ENCODE results near the gene C1QTNF8.
A peak's percentile ranks its signal among the peaks of the same experiment; 100 is the strongest.

Gene C1QTNF8, protein sequence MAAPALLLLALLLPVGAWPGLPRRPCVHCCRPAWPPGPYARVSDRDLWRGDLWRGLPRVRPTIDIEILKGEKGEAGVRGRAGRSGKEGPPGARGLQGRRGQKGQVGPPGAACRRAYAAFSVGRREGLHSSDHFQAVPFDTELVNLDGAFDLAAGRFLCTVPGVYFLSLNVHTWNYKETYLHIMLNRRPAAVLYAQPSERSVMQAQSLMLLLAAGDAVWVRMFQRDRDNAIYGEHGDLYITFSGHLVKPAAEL

DNA sequence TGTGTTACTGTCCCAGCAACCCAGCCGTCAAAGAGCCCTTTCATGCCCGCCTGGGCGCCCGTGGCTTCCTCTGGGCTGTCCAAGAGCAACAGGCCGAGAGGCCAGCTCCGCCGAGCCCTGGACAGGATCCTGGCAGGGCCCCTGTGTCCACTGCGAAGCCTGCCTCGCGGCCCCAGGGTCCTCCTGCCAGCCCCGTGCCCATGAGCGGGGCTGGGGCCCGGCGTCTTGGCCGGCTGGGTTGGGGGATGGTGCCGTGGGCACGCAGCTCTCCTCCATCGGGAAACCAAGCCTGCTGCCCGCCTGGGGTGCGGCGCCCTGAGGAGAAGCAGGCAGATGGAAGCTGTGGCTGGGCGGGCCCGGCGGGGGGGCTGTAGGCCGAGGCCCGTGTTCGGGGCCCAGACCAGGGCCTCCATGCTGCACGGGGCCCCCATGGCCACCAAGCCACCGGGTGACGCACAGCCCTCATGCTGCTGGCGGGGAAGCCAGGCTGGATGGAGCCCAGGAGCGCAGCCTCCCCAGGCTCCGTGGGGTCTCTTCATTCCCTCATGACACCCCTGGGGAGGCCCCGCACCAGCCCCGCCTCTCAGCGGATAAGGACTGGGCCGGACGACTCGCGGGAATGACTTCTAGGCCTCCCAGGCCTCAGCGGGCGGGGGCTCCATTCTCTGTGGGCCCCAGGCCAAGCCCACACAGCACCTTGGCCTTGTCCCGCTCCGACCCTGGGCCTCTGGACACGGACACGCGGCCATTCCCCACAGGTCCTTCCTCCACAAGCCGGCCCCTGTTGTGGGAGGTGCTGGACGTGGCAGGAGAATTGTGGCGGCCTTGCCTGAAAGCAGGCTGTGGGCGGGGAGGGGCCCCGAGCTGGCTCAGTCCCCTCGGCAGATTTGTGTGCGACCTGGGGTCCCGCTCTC, at the start of gene C1QTNF8:
Gene C1QTNF8, minus strand, starts transcription at position 76 of the 914 bp plus-strand sequence. CDS start 1,322 bp downstream, outside the sequence.
- Histone ChIP-seq H3K9me3 (ENCODE audit: insufficient read depth, low read length) (no peaks in the 10 kb centered on the region), H3K27me3 (ENCODE audit: insufficient read depth, insufficient read length) (no peaks in the 10 kb centered on the region), H3K4me3 (ENCODE audit: insufficient read length, low read depth) (no peak within 1 kb of the TSS), H3K9ac (ENCODE audit: insufficient read length, low read depth) (peak within 1 kb of the TSS; percentile 42), H3K36me3 (ENCODE audit: insufficient read depth, insufficient read length, low read length) (no peaks in the 10 kb centered on the region), H3K4me1 (ENCODE audit: insufficient read depth, insufficient read length) (peaks cover 17% of the 10 kb centered on the region)
- TF ChIP-seq ZNF274 (IDR thresholded peaks at IDR 0.05; ENCODE audit: low read depth, low read length) (no peak), YY1 (IDR thresholded peaks at IDR 0.05; ENCODE audit: insufficient read depth, insufficient read length) (no peak), SUZ12 (IDR thresholded peaks at IDR 0.05; ENCODE audit: extremely low read depth, insufficient read depth, insufficient read length) (no peak)
- no peak for DNase-seq (ENCODE audit: low read depth, low spot score)

DNA sequence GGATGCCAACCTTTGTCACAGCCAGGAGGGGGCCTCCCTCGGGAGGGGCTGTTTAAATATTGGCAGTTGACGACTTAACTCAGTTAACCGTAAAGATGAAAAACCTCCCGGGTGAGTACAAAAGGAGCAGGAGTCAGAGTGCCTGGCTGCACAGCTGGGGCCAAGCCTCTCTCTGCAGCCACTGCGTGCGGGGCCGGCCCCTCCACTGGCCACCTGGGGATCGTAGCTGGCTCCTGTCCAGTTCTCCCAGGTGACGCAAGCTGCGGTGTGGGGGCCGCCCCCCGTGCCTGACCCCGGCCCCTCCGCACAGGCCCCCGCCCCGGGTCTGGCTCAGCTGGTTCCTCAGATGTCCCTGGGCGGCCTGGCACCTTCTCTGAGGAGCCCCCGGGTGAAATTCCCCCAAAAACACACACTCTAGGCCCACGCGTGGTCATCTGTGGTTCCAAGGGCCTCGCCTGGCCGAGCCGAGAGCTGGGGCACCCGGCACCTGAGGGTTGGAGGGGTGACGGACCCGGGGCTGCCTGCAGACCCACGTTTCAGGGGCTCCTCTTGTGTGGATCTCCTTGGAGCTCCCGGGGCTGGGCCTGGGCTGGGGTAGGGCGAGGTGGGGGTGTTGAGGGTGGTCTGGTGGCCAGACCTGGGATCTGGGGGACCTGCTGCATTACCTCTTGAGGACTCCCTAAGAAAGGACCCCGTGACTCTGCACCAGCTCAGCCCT, 49.5 kb upstream of the C1QTNF8 start:
- H3K4me3 ChIP-seq (ENCODE audit: insufficient read length, low read depth): no peak overlapping the region
- H3K9ac ChIP-seq (ENCODE audit: insufficient read length, low read depth): no peak overlapping the region
- H3K36me3 ChIP-seq (ENCODE audit: insufficient read depth, insufficient read length, low read length): no peaks in the 10 kb centered on the region
- peaks cover 16% of the 10 kb centered on the region for H3K4me1 ChIP-seq (ENCODE audit: insufficient read depth, insufficient read length)
- TF ChIP-seq SUZ12 (IDR thresholded peaks at IDR 0.05; ENCODE audit: extremely low read depth, insufficient read depth, insufficient read length) (no peak), ZNF274 (IDR thresholded peaks at IDR 0.05; ENCODE audit: low read depth, low read length) (no peak)
- DNase-seq (ENCODE audit: low read depth, low spot score): no peak
- H3K9me3 ChIP-seq (ENCODE audit: insufficient read depth, low read length): peaks cover 16% of the 10 kb centered on the region; the same call in 1 of the 2 replicates
- H3K27me3 ChIP-seq (ENCODE audit: insufficient read depth, insufficient read length): peaks cover 38% of the 10 kb centered on the region

DNA sequence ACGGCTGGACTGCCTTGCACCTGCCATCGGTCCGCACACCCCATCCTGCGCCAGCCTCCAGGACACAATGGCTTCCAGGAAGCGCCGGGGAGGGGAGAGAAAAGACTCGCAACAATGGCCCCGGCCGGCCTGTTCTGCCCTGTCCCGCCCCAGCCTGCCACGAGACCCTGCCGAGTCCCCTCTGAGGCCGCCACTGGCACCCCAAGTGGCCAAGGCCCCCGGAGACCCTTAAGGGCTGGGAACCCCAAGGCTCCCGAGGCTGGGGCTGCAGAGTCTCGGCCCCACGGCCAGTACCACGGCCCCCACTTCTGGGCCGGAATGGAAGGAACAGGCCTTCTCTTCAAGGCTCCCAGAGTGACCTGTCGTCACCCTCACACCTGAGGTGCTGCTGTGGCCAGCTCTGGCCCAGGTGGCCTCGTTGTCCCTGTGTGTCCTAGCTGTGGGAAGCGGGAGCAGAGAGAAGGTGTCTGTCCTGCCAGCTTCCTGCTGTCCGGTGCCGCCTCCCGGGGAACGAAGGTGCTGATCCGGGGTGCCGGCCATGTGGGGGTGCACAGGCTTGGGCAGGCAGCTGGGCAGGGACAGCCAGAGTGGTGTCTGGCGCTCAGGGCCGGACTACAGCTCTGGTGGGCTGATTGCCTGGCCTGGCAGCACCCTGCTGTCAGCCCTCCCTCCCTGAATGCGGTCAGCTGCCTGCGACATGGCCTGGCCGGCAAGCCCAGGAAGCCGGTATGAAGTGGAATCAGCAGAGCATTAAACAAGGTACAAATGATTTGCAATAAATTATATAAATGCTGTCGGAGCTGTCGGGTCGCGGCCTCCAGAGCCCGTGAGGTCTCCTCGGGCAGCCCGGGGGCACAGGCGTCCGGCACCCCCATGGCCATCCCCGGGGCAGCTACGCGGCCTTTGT, 48.7 kb upstream of the C1QTNF8 start:
- no peak overlapping the region for H3K4me3 ChIP-seq (ENCODE audit: insufficient read length, low read depth)
- H3K9me3 ChIP-seq (ENCODE audit: insufficient read depth, low read length): peaks cover 16% of the 10 kb centered on the region; the same call in 1 of the 2 replicates
- no peak for DNase-seq (ENCODE audit: low read depth, low spot score)
- peak overlapping the region; percentile 6 for H3K9ac ChIP-seq (ENCODE audit: insufficient read length, low read depth)
- peaks cover 44% of the 10 kb centered on the region for H3K27me3 ChIP-seq (ENCODE audit: insufficient read depth, insufficient read length)
- peaks cover 17% of the 10 kb centered on the region for H3K4me1 ChIP-seq (ENCODE audit: insufficient read depth, insufficient read length)
- no peaks in the 10 kb centered on the region for H3K36me3 ChIP-seq (ENCODE audit: insufficient read depth, insufficient read length, low read length)
- TF ChIP-seq ZNF274 (IDR thresholded peaks at IDR 0.05; ENCODE audit: low read depth, low read length) (no peak), SUZ12 (IDR thresholded peaks at IDR 0.05; ENCODE audit: extremely low read depth, insufficient read depth, insufficient read length) (no peak), YY1 (IDR thresholded peaks at IDR 0.05; ENCODE audit: insufficient read depth, insufficient read length) (no peak)

DNA sequence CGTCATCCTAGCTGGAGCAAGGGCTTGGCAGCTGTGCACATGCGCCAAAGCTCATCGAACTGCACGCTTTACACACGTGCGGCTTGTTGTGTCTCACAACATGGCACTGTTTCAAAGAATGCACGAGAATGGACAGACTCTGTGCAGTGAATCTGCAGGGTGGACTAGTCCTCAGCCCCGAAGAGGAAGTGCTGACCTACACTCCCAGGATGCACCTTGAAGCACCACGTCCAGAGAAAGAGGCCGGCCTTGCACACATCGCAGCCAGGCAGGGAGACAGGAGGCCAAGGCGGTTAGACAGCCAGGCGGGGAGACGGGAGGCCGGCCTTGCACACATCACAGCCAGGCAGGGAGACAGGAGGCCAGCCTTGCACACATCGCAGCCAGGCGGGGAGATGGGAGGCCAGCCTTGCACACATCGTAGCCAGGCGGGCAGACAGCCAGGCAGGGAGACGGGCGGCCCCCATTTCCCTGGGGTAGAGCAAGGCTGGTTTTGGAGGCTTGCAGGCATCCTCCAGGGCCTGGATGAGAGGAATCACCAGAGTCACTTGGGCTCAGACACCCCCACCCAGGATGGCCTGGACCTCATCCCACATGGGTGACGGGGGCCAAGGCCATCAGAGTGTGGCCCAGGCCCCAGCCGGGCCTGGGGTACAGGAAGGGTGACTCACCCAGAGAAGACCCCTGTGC, 47.9 kb upstream of the C1QTNF8 start:
- peaks cover 44% of the 10 kb centered on the region for H3K27me3 ChIP-seq (ENCODE audit: insufficient read depth, insufficient read length)
- no peaks in the 10 kb centered on the region for H3K36me3 ChIP-seq (ENCODE audit: insufficient read depth, insufficient read length, low read length)
- TF ChIP-seq YY1 (IDR thresholded peaks at IDR 0.05; ENCODE audit: insufficient read depth, insufficient read length) (no peak), SUZ12 (IDR thresholded peaks at IDR 0.05; ENCODE audit: extremely low read depth, insufficient read depth, insufficient read length) (no peak), ZNF274 (IDR thresholded peaks at IDR 0.05; ENCODE audit: low read depth, low read length) (no peak)
- no peak overlapping the region for H3K4me3 ChIP-seq (ENCODE audit: insufficient read length, low read depth)
- no peak for DNase-seq (ENCODE audit: low read depth, low spot score)
- H3K4me1 ChIP-seq (ENCODE audit: insufficient read depth, insufficient read length): peaks cover 14% of the 10 kb centered on the region
- H3K9me3 ChIP-seq (ENCODE audit: insufficient read depth, low read length): peaks cover 16% of the 10 kb centered on the region; the same call in 1 of the 2 replicates
- no peak overlapping the region for H3K9ac ChIP-seq (ENCODE audit: insufficient read length, low read depth)

DNA sequence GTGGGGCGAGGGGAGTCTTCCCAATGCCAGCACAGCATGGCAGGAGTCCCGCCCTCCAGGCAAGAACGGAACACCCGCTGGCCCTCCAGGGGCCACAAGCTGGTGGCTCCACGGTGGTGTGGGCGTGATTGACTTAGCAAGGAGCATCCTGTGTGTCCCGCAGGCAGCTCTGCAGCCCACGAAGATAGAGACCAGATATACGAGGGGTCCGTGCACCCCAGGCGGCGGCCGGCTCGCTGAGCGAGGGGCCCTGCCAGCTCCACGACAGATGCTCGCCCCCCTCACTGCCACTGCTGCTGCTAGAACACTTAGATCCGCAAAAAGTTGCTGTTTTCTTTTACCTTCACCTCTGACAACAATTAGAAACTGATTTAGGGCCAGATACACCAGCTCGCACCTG, 46.9 kb upstream of the C1QTNF8 start:
- peaks cover 44% of the 10 kb centered on the region for H3K27me3 ChIP-seq (ENCODE audit: insufficient read depth, insufficient read length)
- H3K4me1 ChIP-seq (ENCODE audit: insufficient read depth, insufficient read length): peaks cover 14% of the 10 kb centered on the region
- H3K36me3 ChIP-seq (ENCODE audit: insufficient read depth, insufficient read length, low read length): no peaks in the 10 kb centered on the region
- DNase-seq (ENCODE audit: low read depth, low spot score): no peak
- TF ChIP-seq SUZ12 (IDR thresholded peaks at IDR 0.05; ENCODE audit: extremely low read depth, insufficient read depth, insufficient read length): no peak
- no peak overlapping the region for H3K4me3 ChIP-seq (ENCODE audit: insufficient read length, low read depth)
- peaks cover 15% of the 10 kb centered on the region; the same call in 1 of the 2 replicates for H3K9me3 ChIP-seq (ENCODE audit: insufficient read depth, low read length)
- no peak overlapping the region for H3K9ac ChIP-seq (ENCODE audit: insufficient read length, low read depth)

DNA sequence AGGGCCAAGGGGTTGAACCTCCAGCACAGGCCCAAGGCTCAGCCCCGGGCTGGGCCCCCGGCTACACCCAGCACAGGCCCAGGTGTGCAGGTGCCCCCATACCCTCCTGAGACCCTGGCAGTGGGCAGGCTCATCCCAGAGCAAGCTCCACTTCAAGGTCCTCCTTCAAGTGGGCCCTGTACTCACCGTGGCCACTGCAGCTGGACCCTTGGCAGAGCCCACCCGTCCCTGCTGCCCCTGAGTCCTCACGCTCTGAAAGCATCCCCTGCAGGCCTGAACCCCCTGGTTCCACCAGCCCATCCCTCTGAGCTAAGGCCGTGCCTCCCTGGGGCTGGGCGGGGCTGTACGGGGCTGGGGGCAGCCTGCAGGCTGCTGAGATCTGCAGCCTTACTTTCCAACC, 45.7 kb upstream of the C1QTNF8 start:
- Histone ChIP-seq H3K4me1 (ENCODE audit: insufficient read depth, insufficient read length) (peaks cover 14% of the 10 kb centered on the region), H3K9me3 (ENCODE audit: insufficient read depth, low read length) (0 out of 2 replicates have a peak, but pooled peaks cover 3% of the 10 kb centered on the region), H3K27me3 (ENCODE audit: insufficient read depth, insufficient read length) (peaks cover 44% of the 10 kb centered on the region), H3K4me3 (ENCODE audit: insufficient read length, low read depth) (no peak overlapping the region), H3K36me3 (ENCODE audit: insufficient read depth, insufficient read length, low read length) (no peaks in the 10 kb centered on the region), H3K9ac (ENCODE audit: insufficient read length, low read depth) (no peak overlapping the region)
- TF ChIP-seq SUZ12 (IDR thresholded peaks at IDR 0.05; ENCODE audit: extremely low read depth, insufficient read depth, insufficient read length) (no peak), YY1 (IDR thresholded peaks at IDR 0.05; ENCODE audit: insufficient read depth, insufficient read length) (no peak), ZNF274 (IDR thresholded peaks at IDR 0.05; ENCODE audit: low read depth, low read length) (no peak)
- DNase-seq (ENCODE audit: low read depth, low spot score): no peak

Data from NT2/D1 (cell line).